ENCODE data around the gene GALNS. TPM values are rescaled to one million over a fixed set of nuclear protein-coding genes. Genes with fewer than 3 reads are reported as not detected.

The GALNS gene
- total RNA-seq, 1 donor from 2014 or later, result 17.0 TPM

DNA sequence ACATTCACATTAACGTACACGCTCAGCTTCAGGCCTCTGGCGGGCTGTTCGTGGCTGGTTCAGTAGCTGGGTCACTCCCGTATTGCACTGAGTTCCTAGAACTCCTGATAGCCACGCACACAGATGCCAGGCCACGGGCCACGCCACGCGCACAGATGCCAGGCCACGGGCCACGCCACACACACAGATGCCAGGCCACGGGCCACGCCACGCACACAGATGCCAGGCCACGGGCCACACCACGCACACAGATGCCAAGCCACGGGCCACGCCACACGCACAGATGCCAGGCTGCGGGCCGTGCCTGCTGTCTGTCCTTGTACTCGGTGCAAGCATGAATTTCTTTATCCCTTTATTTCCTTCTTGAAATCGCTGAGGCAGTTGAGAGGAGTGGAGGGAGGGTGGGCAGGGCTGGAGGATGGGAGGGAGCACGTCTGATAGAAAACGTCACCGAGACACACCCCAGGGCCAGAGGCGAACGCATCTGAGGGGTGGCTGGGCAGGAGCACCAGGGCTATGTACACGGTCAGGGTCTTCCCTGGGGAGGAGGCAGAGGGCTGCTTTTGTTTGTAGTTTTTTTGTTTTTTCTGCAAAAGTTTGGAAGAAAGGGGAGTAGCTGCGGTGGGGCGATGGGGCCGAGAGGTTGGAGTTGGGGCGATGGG lies 18.3 kb upstream of the GALNS start:
- ATAC-seq, result no peak

DNA sequence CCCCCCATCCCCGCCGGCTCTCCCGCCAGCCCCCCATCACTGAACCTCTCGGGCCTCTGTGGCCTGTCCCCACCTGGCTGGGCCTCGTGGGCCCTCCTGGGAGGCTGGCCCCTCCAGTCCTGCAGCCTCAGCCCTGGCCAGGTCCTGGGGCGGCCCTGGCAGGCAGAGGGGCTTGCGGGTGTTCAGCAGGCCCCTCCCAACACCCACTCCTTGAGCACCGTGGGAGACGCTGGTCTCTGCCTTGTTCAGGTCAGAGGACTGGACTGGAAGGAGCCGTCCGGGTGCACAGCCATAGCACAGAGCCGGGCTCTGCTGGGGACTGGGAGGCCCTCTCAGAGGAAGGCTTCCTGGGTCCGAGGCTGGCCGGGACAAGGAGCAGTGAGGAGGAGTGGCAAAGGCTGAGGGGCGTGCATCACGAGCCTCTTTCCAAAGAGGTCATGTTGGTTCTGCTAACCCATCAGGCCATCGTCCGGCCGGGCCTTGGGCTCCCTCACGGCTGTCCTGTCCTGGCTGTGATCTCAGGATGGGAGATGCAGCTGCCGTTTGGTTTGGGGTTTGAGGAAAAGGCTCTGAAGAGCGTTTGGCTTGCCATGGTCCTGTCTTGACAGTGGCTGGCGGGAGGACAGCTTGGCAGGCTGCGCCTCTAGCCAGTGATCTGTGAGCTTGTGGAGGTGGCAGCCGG lies 16.0 kb upstream of the GALNS start:
- no peak for ATAC-seq

DNA sequence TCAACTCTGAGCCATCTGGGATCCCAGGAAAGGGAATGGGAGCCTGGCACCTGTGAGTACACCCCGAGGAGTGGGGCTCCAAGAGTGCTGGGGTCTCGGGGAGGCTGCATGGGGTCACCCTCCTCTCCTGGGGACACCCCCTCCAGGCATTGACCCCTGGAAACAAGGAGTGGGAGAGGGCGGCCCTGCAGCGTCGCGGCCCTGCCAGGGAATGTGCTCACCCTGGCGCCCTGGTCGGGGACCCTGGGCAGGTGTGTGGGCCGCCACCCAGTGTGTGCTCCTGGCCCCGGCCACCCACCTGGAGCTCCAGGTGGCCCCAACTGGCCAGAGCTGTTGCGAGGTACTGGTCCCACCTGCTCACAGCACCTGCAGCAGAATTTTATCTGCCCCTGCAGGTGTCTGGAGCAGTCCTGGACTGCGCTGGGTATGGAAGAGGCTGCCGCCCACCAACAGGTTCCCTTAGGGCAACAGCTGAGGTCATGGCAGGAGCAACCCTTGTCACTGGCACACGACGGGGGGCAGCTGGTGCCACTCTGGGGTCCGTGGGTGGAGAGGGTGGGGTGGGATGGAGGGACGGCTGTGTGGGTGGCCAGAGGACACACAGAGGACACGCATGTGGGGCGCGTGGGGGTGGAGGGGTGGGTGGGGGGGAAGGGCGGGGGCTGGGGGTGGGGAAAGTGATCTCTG lies 15.1 kb upstream of the GALNS start:
- no peak for ATAC-seq

DNA sequence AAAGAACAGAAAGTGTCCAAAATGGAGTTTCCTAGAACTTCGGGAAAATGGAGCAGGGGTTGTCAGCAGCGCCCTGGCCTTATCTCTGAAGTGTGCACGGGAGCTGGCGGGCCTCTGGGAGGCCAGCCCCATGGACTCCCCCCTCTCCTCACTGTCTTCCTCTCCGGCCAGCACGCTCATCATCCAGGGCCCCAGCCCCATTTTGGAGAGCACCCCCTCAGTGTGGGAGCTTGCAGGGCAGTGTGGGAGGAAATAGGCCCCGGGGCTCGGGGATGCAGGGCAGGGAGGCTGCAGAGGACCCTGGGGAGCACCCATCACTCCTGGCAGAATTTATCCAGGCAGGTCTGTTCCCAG lies 14.6 kb upstream of the GALNS start:
- no peak for ATAC-seq

DNA sequence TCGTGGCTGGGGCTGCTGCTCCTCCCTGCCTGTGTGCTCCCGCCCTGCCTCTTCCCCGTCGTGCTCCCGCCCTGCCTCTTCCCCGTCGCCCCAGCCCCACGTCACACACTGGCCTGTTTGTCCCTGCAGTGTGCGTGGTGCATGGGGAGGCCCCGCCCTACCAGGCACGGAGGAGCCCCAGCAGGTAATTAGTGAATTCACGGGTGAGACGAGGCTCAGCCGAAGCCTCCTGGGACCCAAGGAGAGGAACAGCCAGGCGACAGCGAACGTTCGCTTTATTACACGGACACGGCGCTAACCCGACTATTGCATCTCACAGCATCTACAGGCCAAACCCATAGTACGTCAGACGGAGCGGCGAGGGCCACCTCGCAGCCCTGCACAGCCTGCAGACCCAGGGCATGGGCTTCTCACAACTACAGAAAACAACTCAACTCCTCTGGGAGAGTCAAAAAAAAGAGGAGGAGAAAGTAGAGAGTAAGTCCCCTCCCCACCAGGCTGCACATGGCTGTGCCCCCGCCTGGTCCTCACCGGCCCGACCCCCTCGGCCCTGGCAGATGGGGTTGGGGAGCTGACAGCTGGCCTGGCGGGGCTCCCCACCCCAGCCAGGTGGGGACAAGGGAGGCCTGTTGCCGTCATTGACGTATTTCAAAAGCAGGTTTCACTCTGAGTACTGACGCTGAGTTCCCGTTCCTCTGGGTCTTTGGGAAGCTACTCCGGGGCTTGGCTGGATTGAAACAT lies 14.0 kb upstream of the GALNS start:
- no peak for ATAC-seq

DNA sequence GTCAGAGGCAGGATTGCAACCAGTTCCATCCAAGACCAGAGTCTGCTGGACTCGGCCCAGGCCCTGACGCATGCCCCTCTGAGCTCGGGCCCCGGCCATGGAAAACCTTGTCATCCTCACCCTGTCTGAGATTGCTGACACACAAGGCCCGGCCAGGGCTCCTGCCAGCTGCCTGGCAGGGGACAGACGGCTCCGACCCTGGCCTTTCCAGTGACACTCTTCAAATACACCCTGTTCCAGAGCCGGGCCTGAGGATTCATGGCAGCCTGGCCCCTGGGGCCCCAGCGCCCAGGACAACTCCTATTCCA lies 12.9 kb upstream of the GALNS start:
- no peak for ATAC-seq

DNA sequence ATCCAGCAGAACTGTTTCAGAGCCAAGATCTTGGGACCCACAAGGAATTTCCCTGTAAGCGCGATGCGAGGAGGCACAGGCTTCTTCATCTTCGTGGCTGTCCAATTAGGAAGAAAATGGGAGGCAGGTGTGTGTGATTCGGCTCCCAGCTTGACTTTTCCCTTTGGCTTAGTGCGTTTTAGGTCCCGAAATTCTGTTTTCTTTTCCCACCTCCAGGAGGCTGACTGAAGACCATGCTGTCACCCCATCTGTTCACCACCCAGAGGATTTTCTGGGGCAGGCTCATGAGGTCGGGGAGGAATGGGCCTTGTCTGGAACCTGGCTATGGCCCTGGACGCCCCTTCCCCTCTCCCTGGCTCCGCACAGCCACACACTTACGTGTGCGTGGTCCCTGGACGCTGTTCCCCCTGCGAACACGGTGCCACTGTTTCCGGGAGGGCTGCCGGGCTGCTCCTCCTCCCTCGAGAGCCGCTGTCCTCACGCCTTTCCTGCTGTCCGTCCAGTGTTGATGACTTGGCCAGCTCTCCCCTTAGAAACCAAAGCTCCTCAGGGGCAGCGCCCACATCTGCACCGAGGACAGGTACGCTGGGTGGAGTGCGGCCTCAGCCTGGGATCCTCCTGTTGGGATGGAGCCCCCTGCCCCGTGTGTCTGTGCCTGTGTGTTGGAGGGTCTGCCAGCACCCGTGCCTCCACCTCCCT lies 12.4 kb upstream of the GALNS start:
- no peak for ATAC-seq

DNA sequence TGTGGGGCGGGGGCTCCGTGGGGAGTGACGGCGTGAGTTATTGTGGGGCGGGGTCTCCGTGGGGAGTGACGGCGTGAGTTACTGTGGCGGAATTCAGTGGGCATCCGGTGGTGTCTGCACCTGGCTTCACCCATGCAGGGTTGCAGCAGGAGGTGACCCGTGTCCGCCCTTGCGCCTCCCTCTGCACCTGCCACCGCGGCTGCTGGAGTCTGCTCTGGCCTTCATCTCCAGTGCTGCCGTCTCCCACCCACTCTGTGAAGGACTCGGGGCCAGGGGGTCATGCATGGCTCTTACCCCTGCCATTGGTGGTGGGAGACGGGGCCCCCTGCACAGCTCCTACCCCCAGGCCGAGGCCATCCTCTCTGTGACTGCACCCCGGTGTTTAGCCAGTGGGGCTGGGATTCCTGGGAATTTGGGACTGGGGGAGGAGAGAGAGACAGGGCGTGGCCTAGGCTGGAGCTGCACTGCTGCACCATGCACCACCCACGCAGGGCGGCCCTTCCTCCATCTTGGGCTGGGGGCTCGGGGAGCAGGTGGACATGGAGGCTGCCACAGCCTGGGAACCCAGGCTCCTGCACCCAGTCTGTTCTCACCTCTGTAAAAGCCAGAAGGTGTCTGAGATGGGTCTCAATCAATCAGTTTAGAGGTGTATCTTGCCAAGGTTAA lies 11.0 kb upstream of the GALNS start:
- ATAC-seq, result no peak

DNA sequence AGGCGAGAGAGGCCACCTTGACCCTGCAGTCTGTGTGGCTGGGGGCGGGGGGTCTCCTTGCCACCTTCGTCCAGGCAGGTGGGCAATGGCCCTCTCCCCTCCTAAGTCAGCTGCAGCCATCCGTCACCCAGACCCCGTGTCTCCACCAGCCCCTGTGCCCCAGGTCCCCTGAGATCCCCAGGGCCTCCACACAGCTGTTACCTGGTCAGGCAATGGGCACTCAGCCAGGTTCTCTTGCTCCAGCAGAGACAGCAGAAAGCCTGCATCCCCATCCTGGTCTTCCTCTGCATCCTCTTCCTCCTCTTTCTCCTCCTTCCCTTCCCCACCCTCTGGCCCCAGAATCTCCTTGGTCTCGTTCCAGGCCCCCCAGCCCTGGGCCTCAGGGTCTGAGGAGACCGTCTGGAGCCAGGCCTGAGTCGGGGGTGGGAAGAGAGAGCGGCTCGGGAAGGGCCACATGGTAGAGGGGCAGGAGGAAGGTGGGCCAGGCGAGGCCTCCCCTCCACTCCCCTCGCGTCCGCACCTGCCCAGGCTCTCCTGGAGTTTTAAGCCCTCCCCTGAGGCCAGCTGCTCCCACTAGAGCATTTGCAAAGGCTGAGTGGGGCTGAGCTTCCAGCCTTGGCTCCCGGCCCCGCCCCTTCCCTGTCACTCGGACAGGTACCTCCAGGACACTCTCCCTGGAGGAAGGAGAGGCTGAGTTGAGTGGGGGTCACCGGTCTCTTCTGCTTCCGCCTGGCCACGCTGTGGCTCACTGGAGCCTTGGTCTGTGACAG lies 9.6 kb upstream of the GALNS start, which contains the start of gene PABPN1L:
Gene PABPN1L, minus strand, starts transcription at position 510 of the 770 bp plus-strand sequence. Its CDS starts 54 bp downstream, at position 456.
- no peak for ATAC-seq

DNA sequence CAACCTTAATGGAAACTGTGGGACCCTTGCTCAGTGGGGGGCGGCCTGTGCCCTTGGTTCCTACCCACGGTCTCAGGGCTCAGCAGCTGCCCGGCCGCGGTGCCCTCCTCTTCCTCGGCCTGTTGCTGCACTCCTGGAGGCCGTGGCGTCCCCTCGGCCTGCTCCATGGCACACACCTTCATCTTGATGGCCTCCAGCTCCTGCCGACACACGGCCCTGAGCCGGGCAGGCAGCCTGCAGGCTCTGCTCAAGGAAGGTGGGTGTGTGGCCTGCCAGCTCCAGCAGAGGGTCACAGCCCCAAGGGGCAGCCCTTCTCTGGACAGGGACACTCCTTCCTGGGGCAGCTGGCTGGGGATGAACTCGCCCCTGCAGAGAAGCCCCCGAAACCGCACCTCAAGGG lies 9.0 kb upstream of the GALNS start:
- ATAC-seq, result no peak

DNA sequence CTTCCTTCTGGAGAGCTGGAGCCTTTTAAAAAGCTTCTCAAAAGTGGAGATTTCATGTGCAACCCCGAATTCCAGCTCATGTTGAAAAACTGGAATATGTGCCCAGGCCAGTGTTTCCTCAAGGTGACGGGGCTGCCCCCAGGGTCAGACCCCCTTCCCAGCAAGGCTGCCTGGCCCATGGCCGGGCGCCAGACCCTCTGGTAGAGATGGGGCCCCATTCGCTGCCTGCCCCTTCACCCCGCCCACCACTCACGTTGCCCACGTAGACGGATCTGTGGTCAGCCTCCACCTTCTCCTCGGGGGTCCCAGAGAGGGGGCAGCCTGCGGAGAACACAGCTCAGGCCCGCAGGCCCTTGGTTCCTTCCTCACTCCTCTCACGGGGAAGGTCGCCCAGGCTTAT lies 8.6 kb upstream of the GALNS start:
- ATAC-seq, result no peak

DNA sequence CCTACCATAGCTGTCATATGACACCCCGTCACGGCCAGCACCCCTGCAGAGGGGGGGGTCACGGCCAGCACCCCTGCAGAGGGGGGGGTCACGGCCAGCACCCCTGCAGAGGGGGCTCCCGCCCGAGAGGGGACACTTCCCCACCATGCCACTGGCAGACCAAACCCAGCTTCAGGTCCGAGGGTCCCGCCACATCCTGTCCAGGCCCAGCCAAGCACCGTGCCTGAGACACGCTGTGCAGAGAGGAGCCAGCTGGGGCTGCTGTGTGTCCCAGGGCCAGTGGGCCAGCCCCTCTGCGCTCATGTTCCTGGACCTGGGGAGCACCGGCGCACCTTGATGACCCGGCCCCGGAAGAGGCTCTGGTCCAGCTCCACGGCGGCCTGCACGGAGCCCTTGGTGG lies 7.8 kb upstream of the GALNS start:
- ATAC-seq, result peak; percentile 9

DNA sequence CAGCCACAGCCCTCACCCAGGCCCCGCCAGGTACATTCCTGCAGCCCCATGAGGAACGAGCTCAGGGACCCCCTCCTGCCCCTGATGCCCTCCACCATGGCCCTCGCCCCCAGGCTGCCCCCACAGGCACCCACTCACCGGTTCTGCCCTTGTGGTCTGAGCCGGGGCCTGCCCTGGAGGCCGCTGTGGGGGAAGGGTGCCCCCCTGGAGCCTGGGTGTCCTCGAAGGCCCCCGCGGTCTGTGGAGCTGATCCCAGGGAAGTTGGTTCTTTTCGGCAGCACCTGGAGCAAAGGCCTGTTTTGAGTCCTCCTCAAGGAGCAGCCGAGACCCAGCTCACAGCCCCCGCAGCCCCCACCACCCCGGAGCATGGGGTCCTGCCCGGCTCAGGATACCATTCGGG lies 7.4 kb upstream of the GALNS start:
- ATAC-seq, result no peak

DNA sequence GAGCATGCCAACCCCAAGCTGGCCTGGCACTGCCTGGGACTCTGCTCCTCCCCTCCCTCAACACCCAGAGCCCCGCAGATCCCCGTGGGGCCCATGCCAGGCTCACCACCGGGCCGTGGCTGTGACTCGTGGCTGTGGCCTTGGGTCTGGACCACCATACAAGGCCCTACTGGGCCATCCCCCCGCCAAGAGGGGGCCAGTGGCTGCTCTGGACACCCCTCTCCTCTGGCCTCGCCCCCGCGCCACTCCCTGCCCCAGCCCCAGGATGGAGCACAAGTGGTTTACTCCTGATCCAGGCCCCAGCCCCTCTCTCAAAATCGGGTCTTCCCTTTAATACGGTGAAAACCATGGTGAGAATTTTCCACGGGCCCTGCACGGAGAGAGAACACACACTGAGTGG lies 6.7 kb upstream of the GALNS start:
- ATAC-seq, result no peak

DNA sequence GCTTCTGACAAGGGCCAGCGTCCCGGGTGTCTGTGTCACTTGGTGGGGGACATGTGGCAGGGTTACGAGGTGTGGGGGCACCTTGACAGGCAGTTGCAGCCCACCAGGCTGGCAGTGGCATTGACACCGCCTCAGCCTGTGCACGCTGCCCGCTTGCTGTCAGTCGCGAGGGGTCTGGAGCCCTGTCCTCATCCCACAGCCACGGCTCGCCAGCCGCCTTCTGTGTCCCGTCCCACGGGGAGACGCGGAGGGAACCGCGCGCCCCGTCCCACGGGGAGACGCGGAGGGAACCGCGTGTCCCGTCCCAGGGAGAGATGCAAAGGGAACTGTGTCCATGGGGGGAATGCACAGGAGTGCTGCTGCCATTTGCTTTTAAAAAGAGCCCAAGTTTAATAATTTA lies 6.2 kb upstream of the GALNS start:
- no peak for ATAC-seq

DNA sequence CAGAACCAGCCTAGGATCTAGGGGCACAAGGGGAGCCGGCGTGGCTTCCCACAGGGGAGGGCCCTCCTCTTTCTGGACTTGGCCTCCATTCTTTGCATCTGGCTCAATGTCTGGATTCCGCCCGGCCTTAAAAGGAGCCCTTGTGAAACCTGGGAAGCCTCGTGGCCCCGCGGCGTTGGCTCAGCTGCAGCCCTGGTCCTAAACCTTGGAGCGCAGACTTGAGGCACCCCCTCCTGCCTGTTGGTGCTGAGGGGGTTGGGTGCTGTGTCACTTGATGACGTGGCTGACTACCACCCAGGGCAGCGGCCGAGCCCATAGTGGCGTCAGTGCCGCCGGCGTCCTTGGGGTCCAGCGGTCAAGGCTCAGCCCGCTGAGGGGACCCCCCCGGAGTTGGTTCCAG lies 4.6 kb upstream of the GALNS start:
- ATAC-seq, result no peak

DNA sequence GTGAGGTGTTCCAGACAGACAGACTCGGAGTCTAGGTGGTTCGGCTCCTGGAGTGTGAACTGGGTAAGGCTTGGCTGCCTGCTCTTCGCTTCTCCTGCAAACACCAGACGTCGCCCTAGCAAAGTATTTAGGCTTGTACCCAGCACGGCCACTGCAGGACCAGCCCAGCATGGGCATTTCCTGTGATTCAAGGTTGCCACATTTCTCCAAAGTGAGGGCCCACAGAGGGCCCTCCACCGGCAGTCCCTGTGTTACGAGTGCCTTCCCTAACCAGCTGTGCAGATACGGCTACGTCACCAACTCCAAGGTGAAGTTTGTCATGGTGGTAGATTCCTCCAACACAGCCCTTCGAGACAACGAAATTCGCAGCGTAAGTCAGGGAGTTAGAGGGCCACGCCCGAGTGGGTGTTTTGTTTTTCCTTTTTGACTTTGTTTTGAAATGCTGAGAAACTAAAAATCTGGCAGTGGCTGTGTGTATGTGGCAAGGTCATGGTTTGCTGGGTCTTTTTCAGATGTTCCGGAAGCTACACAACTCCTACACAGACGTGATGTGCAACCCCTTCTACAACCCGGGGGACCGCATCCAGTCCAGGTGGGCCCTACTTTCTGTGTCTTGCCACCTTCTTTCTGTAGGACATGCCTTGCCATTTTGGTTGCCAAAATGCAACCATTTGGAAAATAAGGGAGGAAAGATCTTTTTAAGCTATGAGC lies 2.8 kb upstream of the GALNS start:
- no peak for ATAC-seq

DNA sequence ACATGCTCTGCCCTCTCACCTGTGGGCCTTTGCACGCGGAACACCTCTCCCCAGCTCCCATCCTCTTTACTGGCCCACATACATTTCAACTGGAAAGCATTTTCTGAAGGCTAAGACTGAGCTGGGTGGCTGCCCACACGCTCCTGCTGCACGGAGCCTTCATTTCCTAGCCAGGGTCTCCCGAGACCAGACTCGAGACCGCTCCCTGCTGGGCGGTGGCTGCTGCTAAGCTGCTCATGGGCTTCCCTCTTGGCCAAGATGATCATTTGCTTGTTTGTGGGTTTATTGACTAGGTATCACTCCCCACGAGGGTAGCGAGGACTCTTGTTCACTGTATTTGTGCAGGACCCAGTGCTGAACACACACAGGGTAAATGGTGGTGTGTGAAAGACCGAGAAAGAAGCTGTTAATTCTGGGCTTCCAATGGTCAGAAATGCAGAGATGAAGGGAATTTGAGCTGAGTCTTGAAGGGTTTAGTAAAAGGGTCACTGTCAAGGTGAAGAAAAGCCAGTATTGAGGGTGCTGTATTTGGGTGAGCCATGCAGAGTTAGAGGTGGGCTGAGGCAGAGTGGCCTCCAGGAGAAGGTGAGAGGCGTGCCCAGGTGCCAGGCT lies 1.1 kb upstream of the GALNS start:
- peak; percentile 53 for ATAC-seq

DNA sequence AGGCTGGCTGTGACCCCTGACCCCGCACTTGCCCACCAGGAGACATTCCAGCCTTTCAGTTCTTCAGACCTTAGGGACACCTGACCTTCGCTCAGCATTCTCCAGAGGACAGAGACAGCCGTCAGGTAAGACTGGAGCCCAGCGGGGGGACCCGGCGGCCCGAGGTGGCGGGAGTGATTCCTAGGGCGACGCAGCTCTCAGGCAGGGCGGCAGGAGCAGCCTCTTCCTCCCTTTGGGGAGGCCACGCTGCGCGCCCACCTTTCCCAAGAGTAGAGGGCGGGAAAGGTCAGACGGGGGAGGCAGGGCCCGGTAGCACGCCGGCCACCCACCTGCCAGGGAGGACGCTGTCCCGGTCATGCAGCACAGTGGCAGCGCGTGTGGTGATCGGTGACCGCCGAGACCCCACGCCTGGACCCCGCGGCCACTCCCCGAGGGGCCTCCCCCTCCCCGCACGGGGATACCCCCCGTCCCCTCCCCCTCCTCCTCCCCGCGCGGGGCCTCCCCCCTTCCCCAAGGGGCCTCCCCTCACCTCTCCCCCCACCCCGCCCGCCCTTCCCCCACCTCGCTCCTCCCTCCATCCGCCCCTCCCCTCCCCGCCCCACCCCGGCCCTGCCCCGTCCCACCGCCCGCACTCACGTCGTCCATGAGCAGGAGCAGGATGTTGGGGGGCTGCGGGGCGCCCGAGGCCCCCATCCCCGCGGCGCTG lies 472 bp downstream of the GALNS start:
- peak; percentile 52 for ATAC-seq

DNA sequence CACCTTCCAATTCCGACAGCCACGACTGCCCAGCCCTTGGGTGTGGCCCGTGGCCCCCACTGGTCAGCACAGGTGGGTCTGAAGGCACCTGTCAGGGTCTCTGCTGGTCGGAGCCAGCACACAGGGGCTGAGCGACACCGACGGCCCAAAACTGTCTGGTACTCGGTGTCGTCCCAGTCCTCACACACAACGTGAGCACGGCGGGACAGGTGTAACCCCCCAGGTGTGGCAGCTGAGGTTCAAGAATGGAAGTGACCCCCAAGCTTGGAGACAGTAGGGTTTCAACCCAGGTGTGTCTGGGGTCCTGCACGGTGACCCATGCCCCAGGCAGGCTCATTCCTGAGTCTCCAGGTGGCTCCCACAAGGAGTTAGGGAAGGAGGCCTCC lies 1.0 kb downstream of the GALNS start:
- ATAC-seq, result no peak

Data from esophagus mucosa (tissue), 1 donor.